ENCODE results near the gene NHSL1. TPM values are rescaled to one million over a fixed set of nuclear protein-coding genes. Genes with fewer than 3 reads are reported as not detected.

Gene NHSL1
- total and polyA plus RNA-seq, 2 of the 8 experiments (the other 6 are each of a cell fraction or from before 2014, with no cell fraction given): 7.2 to 32.4 TPM

DNA sequence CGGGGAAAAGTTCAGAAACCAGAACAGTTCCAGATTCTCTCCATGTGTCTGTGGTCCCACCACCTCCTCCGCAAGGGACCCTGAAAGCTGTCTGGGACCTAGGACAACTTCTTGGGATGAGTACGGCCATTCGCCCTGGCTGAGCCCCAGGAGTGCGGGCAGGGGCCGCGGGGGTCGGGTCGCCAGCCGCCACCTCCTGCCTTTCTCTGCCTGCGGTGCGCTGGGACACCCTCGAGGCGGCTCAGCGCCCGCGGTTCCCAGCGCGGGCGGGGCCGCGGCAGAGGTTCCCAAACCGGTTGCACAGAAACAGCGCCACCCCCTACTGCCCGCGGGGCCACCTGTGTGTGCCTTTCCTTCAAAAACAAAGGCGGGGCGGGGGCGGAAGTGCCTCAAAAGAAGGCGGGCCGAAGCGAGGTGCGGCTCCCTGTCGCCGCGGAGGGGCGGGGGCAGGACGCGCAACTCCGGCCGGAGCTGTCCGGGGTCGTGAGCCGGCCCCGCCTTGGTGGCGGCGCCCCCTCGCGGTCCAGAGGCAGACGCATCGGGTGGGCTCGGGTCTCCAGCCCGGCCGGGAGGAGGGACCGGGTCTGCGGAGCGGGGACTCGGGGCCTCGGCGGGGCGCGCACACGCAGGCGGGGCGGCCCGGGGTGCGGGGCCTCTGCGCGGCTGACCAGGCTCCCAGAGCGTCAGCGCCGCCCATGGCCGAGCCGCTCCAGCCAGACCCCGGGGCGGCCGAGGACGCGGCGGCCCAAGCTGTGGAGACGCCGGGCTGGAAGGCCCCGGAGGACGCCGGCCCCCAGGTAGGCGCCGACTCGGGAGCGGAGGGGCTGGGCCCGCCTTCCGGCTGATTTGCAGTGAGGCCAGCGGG, 95.3 kb downstream of the NHSL1 start, which contains the start of gene HEBP2 (continued):
- no peak for TF ChIP-seq CBX8 (IDR thresholded peaks at IDR 0.05; ENCODE audit: borderline replicate concordance, low read depth, low read length)
- TF ChIP-seq BRCA1 (IDR thresholded peaks at IDR 0.05; ENCODE audit: low read depth, low read length): no peak
- no peak for TF ChIP-seq BACH1 (IDR thresholded peaks at IDR 0.05; ENCODE audit: low read length)
- TF ChIP-seq TEAD4 (IDR thresholded peaks at IDR 0.05; ENCODE audit: low read depth, low read length): no peak; the same call in 1 of the 2 replicates
- TF ChIP-seq, protein P1, sequence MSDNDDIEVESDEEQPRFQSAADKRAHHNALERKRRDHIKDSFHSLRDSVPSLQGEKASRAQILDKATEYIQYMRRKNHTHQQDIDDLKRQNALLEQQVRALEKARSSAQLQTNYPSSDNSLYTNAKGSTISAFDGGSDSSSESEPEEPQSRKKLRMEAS (IDR thresholded peaks at IDR 0.05): peak; percentile 69
- TF ChIP-seq RBBP5 (IDR thresholded peaks at IDR 0.05; ENCODE audit: borderline replicate concordance, low read depth, low read length): peak; percentile 76
- no peak for TF ChIP-seq SP4 (IDR thresholded peaks at IDR 0.05; ENCODE audit: low read length)
- TF ChIP-seq KDM4A (IDR thresholded peaks at IDR 0.05; ENCODE audit: low read depth, low read length, severe bottlenecking): peak; percentile 76
- TF ChIP-seq JUND (IDR thresholded peaks at IDR 0.05; ENCODE audit: low read length): no peak
- TF ChIP-seq ZNF274 (IDR thresholded peaks at IDR 0.05; ENCODE audit: borderline replicate concordance, extremely low read depth, low read length): no peak
- TF ChIP-seq CTBP2 (IDR thresholded peaks at IDR 0.05; ENCODE audit: borderline replicate concordance, insufficient read depth, insufficient read length, low read length): no peak
- TF ChIP-seq POLR2A (IDR thresholded peaks at IDR 0.05; ENCODE audit: control extremely low read depth in 1 of 2, low read depth in 2 of 2, low read length in 2 of 2): peak in 1 of 2 experiments; percentile 79; a peak in 2 of 3 replicates
- TF ChIP-seq BCL11A (IDR thresholded peaks at IDR 0.05; ENCODE audit: low read depth in 2 of 2, low read length in 2 of 2): peak in 1 of 2 experiments; percentile 2
- TF ChIP-seq CHD1 (IDR thresholded peaks at IDR 0.05; ENCODE audit: low read depth, low read length): no peak
- peak; percentile 57 for TF ChIP-seq TAF7 (optimal IDR thresholded peaks at IDR 0.05; ENCODE audit: borderline replicate concordance, low read depth, low read length)
- TF ChIP-seq YY1 (IDR thresholded peaks at IDR 0.05; ENCODE audit: low read depth, low read length): peak; percentile 4; the same call in 1 of the 2 replicates
- TF ChIP-seq GABPA (IDR thresholded peaks at IDR 0.05; ENCODE audit: borderline replicate concordance, insufficient read depth, low read length): 0 out of 2 replicates have a peak, but pooled peaks have one; percentile 40
- TF ChIP-seq RFX5 (IDR thresholded peaks at IDR 0.05; ENCODE audit: borderline replicate concordance, low read depth, low read length): no peak
- TF ChIP-seq SP2 (IDR thresholded peaks at IDR 0.05; ENCODE audit: low read length): no peak
- TF ChIP-seq TAF1 (IDR thresholded peaks at IDR 0.05; ENCODE audit: low read depth, low read length): no peak
